ENCODE data around the gene HIVEP2. TPM values are rescaled to one million over a fixed set of nuclear protein-coding genes. Genes with fewer than 3 reads are reported as not detected.
A peak's percentile ranks its signal among the peaks of the same experiment; 100 is the strongest.

Gene HIVEP2
- total and polyA plus RNA-seq, 2 donors (not counting 1 experiment from before 2014, with no cell fraction given) = 5.8 to 31.9 TPM

- no peak overlapping the region for H2AFZ ChIP-seq (ENCODE audit: insufficient read depth, low read depth, low read length, poor library complexity, severe bottlenecking)
- TF ChIP-seq EZH2 (IDR thresholded peaks at IDR 0.05; ENCODE audit: borderline replicate concordance, insufficient read depth, low read depth, low read length, poor library complexity, severe bottlenecking) (no peak), CTCF (IDR thresholded peaks at IDR 0.05) (no peak)
- H3K27me3 Mint-ChIP-seq = no peaks in the 10 kb centered on the region
- intact Hi-C loops (cut with micrococcal nuclease) = loop anchor here (5.0 kb wide), 1 partner anchor 72 kb away; no protein-coding TSS in a partner anchor
- 33% methylated on average over 1 of the region's 2 CpGs for WGBS (ENCODE audit: insufficient coverage)
- H3K9me3 ChIP-seq (ENCODE audit: control extremely low read depth in 1 of 3, control insufficient read depth in 2 of 3, insufficient read depth in 1 of 3, low read length in 2 of 3) = no peaks in the 10 kb centered on the region
- no peak overlapping the region for H3K9ac ChIP-seq (ENCODE audit: low read length)
- H3K4me3 ChIP-seq (ENCODE audit: control extremely low read depth in 1 of 5, extremely low read depth in 1 of 5, insufficient read depth in 1 of 5, low read depth in 2 of 5, low read length in 4 of 5) = no peak overlapping the region
- H3K4me1 Mint-ChIP-seq = peaks cover 32% of the 10 kb centered on the region
- H3K79me2 ChIP-seq (ENCODE audit: control insufficient read depth, insufficient read depth, low read length) = no peaks in the 10 kb centered on the region
- no peaks in the 10 kb centered on the region for H4K20me1 ChIP-seq (ENCODE audit: control insufficient read depth, insufficient read depth, low read length, poor library complexity, severe bottlenecking)
- ChIA-PET CTCF (interaction anchor here (0.6 to 1.4 kb wide), 3 partner anchors 72 to 1642 kb away, joined by 3 to 4 read pairs (median 4); no protein-coding TSS in a partner anchor), POLR2A (no interaction called here)
- H3K4me2 ChIP-seq (replicated peaks; ENCODE audit: low read depth, low read length, poor library complexity, severe bottlenecking) = peak overlapping the region; percentile 21
- no peaks in the 10 kb centered on the region for H3K9me3 Mint-ChIP-seq (ENCODE audit: insufficient read depth)
- no peaks in the 10 kb centered on the region for H3K36me3 ChIP-seq (replicated peaks in 1 of 2; ENCODE audit: control extremely low read depth in 1 of 2, control insufficient read depth in 1 of 2, extremely low read depth in 1 of 2, insufficient read depth in 2 of 2, low read length in 1 of 2)
- H3K27me3 ChIP-seq (replicated peaks in 1 of 4; ENCODE audit: control extremely low read depth in 1 of 4, control insufficient read depth in 3 of 4, insufficient read depth in 4 of 4, low read length in 3 of 4) = no peaks in the 10 kb centered on the region
- peak; percentile 32 for DNase-seq
- peak overlapping the region; percentile 21 for H3K27ac Mint-ChIP-seq
- no peak overlapping the region for H3K27ac ChIP-seq (ENCODE audit: low read length in 2 of 2)
- ATAC-seq (ENCODE audit: low read depth) = no peak
- peaks cover 22 to 23% of the 10 kb centered on the region in 2 donors for H3K4me1 ChIP-seq (ENCODE audit: control insufficient read depth in 2 of 2, insufficient read depth in 2 of 2, low read length in 2 of 2)
- no peak overlapping the region for H3K4me3 Mint-ChIP-seq
Measured at GRCh38 chr6:142954844-142955243, 9.9 kb upstream of the HIVEP2 start.

GRCh38 chr6:142953373-142954273, 8.6 kb upstream of the HIVEP2 start:
- CTCF ChIA-PET = interaction anchor here (0.8 to 2.1 kb wide), 4 partner anchors 73 to 262 kb away, joined by 3 to 13 read pairs (median 4); no protein-coding TSS in a partner anchor
- Histone ChIP-seq H2AFZ (ENCODE audit: insufficient read depth, low read depth, low read length, poor library complexity, severe bottlenecking) (no peak overlapping the region), H3K79me2 (ENCODE audit: control insufficient read depth, insufficient read depth, low read length) (no peaks in the 10 kb centered on the region), H4K20me1 (ENCODE audit: control insufficient read depth, insufficient read depth, low read length, poor library complexity, severe bottlenecking) (no peaks in the 10 kb centered on the region), H3K27me3 (replicated peaks in 1 of 4; ENCODE audit: control extremely low read depth in 1 of 4, control insufficient read depth in 3 of 4, insufficient read depth in 4 of 4, low read length in 3 of 4) (no peaks in the 10 kb centered on the region), H3K36me3 (replicated peaks in 1 of 2; ENCODE audit: control extremely low read depth in 1 of 2, control insufficient read depth in 1 of 2, extremely low read depth in 1 of 2, insufficient read depth in 2 of 2, low read length in 1 of 2) (no peaks in the 10 kb centered on the region), H3K9me3 (ENCODE audit: control extremely low read depth in 1 of 3, control insufficient read depth in 2 of 3, insufficient read depth in 1 of 3, low read length in 2 of 3) (no peaks in the 10 kb centered on the region), H3K27ac (ENCODE audit: low read length in 2 of 2) (peak overlapping the region; percentile 47 to 65), H3K4me3 (ENCODE audit: control extremely low read depth in 1 of 5, extremely low read depth in 1 of 5, insufficient read depth in 1 of 5, low read depth in 2 of 5, low read length in 4 of 5) (no peak overlapping the region), H3K4me1 (ENCODE audit: control insufficient read depth in 2 of 2, insufficient read depth in 2 of 2, low read length in 2 of 2) (peaks cover 22 to 23% of the 10 kb centered on the region in 2 donors), H3K9ac (ENCODE audit: low read length) (no peak overlapping the region), H3K4me2 (replicated peaks; ENCODE audit: low read depth, low read length, poor library complexity, severe bottlenecking) (no peak overlapping the region)
- no peak for ATAC-seq (ENCODE audit: low read depth)
- POLR2A ChIA-PET = no interaction called here
- TF ChIP-seq EZH2 (IDR thresholded peaks at IDR 0.05; ENCODE audit: borderline replicate concordance, insufficient read depth, low read depth, low read length, poor library complexity, severe bottlenecking) = no peak
- no peak for TF ChIP-seq CTCF (IDR thresholded peaks at IDR 0.05)
- no peak for DNase-seq
- Mint-ChIP-seq H3K27me3 (no peaks in the 10 kb centered on the region), H3K27ac (no peak overlapping the region), H3K4me1 (peaks cover 35% of the 10 kb centered on the region), H3K9me3 (ENCODE audit: insufficient read depth) (no peaks in the 10 kb centered on the region), H3K4me3 (no peak overlapping the region)
- intact Hi-C loops (cut with micrococcal nuclease) = loop anchor here (5.0 kb wide), 1 partner anchor 74 kb away; no protein-coding TSS in a partner anchor
- 100% methylated on average over 2 of the region's 5 CpGs for WGBS (ENCODE audit: insufficient coverage)
